Measurements from ENCODE around the gene OXA1L. TPM values are rescaled to one million over a fixed set of nuclear protein-coding genes. Genes with fewer than 3 reads are reported as not detected.
"Not testable (repeated sequence)": the region's sequence is repeated elsewhere in the genome, so short reads cannot be mapped to it uniquely, and the experiment has no call there.

The OXA1L gene
- total and polyA plus RNA-seq, 12 donors: 138 to 219 (median 187) TPM

DNA sequence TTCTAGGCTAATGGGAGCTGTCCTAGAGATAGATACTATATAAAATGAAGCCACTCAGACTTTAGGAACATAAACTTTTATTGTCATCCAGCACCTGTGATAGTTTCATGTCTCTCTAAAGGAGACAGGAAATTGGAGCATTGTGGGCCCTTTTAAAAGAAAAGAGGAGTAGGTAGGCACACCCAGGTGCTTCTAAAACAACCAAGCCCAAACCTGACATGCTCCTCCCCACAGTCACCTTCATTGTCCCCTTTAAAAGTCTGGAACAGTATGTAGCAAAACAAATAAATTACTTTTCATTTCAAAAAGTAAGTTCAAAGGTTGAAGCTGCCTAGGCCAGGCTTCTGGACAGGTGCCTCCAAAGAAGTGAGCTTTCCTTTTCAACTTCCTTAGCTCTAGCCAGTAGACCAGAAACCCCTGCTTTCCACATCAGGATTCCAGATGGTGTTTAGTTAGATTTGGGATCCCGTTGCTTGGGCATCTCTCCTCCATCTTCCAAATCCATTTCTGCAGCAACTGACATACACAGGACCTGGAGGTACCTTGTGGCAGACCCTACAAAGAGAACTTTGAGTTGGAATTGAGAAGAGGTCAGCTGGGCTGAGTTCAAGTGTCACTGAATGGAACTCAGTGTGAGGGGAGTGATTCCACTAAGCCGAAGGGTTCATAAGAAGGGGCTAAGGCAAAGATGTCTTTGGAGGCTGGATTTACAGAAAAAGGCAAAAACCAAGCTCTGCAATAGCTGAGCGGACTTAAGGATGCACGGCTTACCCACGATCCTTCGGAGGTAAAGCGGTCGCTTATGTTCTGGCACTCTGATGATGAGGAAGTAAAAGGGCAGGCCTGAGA lies 6.9 kb downstream of the OXA1L start:
- H3K27ac ChIP-seq: no peak overlapping the region
- H3K27me3 ChIP-seq: no peaks in the 10 kb centered on the region
- H3K4me3 ChIP-seq: no peak overlapping the region
- no peak for ATAC-seq
- DNase-seq: no peak
- intact Hi-C loops (cut with DNase I): no loop called here
- H3K4me1 ChIP-seq: peaks cover 0 to 25% (median 4%) of the 10 kb centered on the region in 9 donors
- no peaks in the 10 kb centered on the region for H3K9me3 ChIP-seq
- WGBS, 2 donors: 96 to 98% methylated on average over 8 of the region's 8 CpGs
- TF ChIP-seq CTCF (IDR thresholded peaks at IDR 0.05): no peak
- H3K36me3 ChIP-seq: peaks cover 0 to 83% (median 36%) of the 10 kb centered on the region in 9 donors

GRCh38 chr14:22774011-22774706 lies 7.7 kb downstream of the OXA1L start:
- Histone ChIP-seq H3K36me3 (peaks cover 0 to 78% (median 33%) of the 10 kb centered on the region in 9 donors), H3K27me3 (no peaks in the 10 kb centered on the region), H3K4me3 (no peak overlapping the region), H3K4me1 (peaks cover 0 to 20% (median 0%) of the 10 kb centered on the region in 9 donors), H3K27ac (peak overlapping the region in 1 of 10 donors; percentile 22), H3K9me3 (no peaks in the 10 kb centered on the region)
- TF ChIP-seq CTCF (IDR thresholded peaks at IDR 0.05): no peak
- DNase-seq: no peak
- no peak for ATAC-seq
- intact Hi-C loops (cut with DNase I): no loop called here
- WGBS, 2 donors: 88 to 92% methylated on average over 10 of the region's 10 CpGs

DNA sequence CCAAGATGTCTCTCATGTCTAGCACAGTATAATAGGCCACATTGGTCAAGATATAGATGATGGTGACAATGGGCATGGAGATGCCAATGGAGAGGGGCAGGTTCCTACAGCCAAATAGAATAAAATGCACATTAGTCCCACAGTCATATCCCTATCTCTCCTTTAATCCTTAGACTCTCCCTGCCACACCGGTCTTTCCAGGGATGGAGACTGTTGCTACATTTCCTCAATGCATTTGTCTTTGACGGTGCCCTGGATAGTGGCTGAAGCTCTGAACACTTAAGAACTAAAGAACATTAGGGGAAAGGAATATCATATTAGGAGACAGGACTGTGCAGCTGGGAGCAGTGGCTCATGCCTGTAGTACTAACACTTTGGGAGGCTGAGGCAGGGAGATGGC lies 9.7 kb downstream of the OXA1L start:
- H3K9me3 ChIP-seq: no peaks in the 10 kb centered on the region
- ATAC-seq (no peak), DNase-seq (no peak)
- H3K4me1 ChIP-seq: peaks cover 0 to 20% (median 4%) of the 10 kb centered on the region in 9 donors
- no peaks in the 10 kb centered on the region for H3K27me3 ChIP-seq
- intact Hi-C loops (cut with DNase I): no loop called here
- no peak for TF ChIP-seq CTCF (IDR thresholded peaks at IDR 0.05)
- H3K4me3 ChIP-seq: no peak overlapping the region
- H3K36me3 ChIP-seq: peaks cover 0 to 59% (median 13%) of the 10 kb centered on the region in 9 donors
- no peak overlapping the region for H3K27ac ChIP-seq
- 89 to 91% methylated on average over 2 of the region's 2 CpGs for WGBS, 2 donors

GRCh38 chr14:22776849-22777248 lies 10.4 kb downstream of the OXA1L start:
- ATAC-seq; DNase-seq; H3K27me3 ChIP-seq; H3K27ac ChIP-seq; H3K4me3 ChIP-seq; intact Hi-C loops (cut with DNase I); H3K9me3 ChIP-seq: not testable (repeated sequence)
- 94 to 97% methylated on average over 8 of the region's 8 CpGs for WGBS, 2 donors
- H3K4me1 ChIP-seq: peaks cover 0 to 25% (median 4%) of the 10 kb centered on the region in 9 donors
- peaks cover 0 to 52% (median 7%) of the 10 kb centered on the region in 9 donors for H3K36me3 ChIP-seq

All from heart right ventricle (tissue), 16 donors.